GM23338 (cell line): ENCODE data around the gene SLX4IP. TPM values are rescaled to one million over a fixed set of nuclear protein-coding genes. Genes with fewer than 3 reads are reported as not detected.

Experiments
- ATAC-seq: fragments of 200-7000 bp; cut with Tn5 transposase; 3 replicates; pipeline ENCODE4 v1.9.1; 2020
- DNase-seq: peaks from one replicate; pipeline ENCODE4 v3.0.0-alpha.2; 2015; ENCODE audit warnings: low spot score
- H2AFZ ChIP-seq: fragments of 200-600 bp; sonication (generic); 2 replicates; pipeline ENCODE4 v1.8.0; 2016; ENCODE audit warnings: antibody characterized with exemption, mild to moderate bottlenecking, moderate library complexity
- H3F3A ChIP-seq: fragments of 200-600 bp; sonication (generic); replicated peaks from 2 replicates; pipeline ENCODE4 v1.8.0; 2017; ENCODE audit warnings: antibody characterized with exemption, mixed run types, low read depth
- H3K27ac ChIP-seq: fragments of 200-600 bp; sonication (generic); 2 replicates; pipeline ENCODE4 v1.6.1; 2016; ENCODE audit warnings: low read depth
- H3K27me3 ChIP-seq: fragments of 200-600 bp; sonication (generic); 2 replicates; pipeline ENCODE4 v1.8.0; 2016; ENCODE audit warnings: mild to moderate bottlenecking, mixed run types, moderate library complexity; ENCODE audit not compliant: insufficient read depth
- H3K36me3 ChIP-seq: fragments of 200-600 bp; sonication (generic); 2 replicates; pipeline ENCODE4 v1.8.0; 2016; ENCODE audit warnings: mild to moderate bottlenecking; ENCODE audit not compliant: insufficient read depth
- H3K4me1 ChIP-seq: fragments of 200-600 bp; sonication (generic); 2 replicates; pipeline ENCODE4 v1.8.0; 2016; ENCODE audit warnings: mild to moderate bottlenecking, moderate library complexity; ENCODE audit not compliant: insufficient read depth
- H3K4me2 ChIP-seq: fragments of 200-600 bp; sonication (generic); 2 replicates; pipeline ENCODE4 v1.7.1; 2017; ENCODE audit warnings: mixed run types
- H3K4me3 ChIP-seq: fragments of 200-600 bp; sonication (generic); 2 replicates; pipeline ENCODE4 v1.6.1; 2016; ENCODE audit warnings: mixed run types
- H3K79me2 ChIP-seq: fragments of 200-600 bp; sonication (generic); replicated peaks from 2 replicates; pipeline ENCODE4 v1.8.0; 2017; ENCODE audit warnings: mild to moderate bottlenecking; ENCODE audit not compliant: insufficient read depth
- H3K9me2 ChIP-seq: fragments of 200-600 bp; sonication (generic); 2 replicates; pipeline ENCODE4 v1.8.0; 2017; ENCODE audit not compliant: insufficient read depth
- H4K20me1 ChIP-seq: fragments of 200-600 bp; sonication (generic); replicated peaks from 2 replicates; pipeline ENCODE4 v1.8.0; 2017; ENCODE audit warnings: mild to moderate bottlenecking; ENCODE audit not compliant: insufficient read depth
- H3K27ac Mint-ChIP-seq: 2 replicates; pipeline ENCODE4 v1.8.0; 2020; ENCODE audit warnings: inconsistent platforms, mild to moderate bottlenecking, moderate library complexity, mixed read lengths
- H3K27me3 Mint-ChIP-seq: 3 replicates; pipeline ENCODE4 v1.8.0; 2022; ENCODE audit warnings: low read depth, mild to moderate bottlenecking, moderate library complexity, mixed read lengths, inconsistent platforms; ENCODE audit not compliant: insufficient read depth, poor library complexity
- H3K36me3 Mint-ChIP-seq: 3 replicates; pipeline ENCODE4 v1.8.0; 2021; ENCODE audit warnings: low read depth, mild to moderate bottlenecking, inconsistent platforms, moderate library complexity, mixed read lengths
- H3K4me1 Mint-ChIP-seq: 3 replicates; pipeline ENCODE4 v1.8.0; 2020; ENCODE audit warnings: mild to moderate bottlenecking, inconsistent platforms, mixed read lengths
- H3K4me3 Mint-ChIP-seq: 3 replicates; pipeline ENCODE4 v1.8.0; 2021; ENCODE audit warnings: moderate library complexity, mild to moderate bottlenecking, inconsistent platforms, mixed read lengths
- H3K9me3 Mint-ChIP-seq: 3 replicates; pipeline ENCODE4 v1.8.0; 2020; ENCODE audit warnings: moderate library complexity, mild to moderate bottlenecking, inconsistent platforms, mixed read lengths
- CREB1 ChIP-seq: fragments of 250-450 bp; sonication (Bioruptor Pico); IDR thresholded peaks from 2 replicates; pipeline ENCODE4 v1.5.0; 2020; ENCODE audit warnings: low read depth, mild to moderate bottlenecking, moderate library complexity
- CTCF ChIP-seq, 2 experiments: fragments of 200-600 bp in 1 of 2; sonication (generic) in 1 of 2; conservative IDR thresholded peaks; 2 replicates each; pipeline versions ENCODE4 v1.5.1 to v1.6.1; 2016 to 2017; ENCODE audit warnings: antibody characterized with exemption in 2 of 2, low read depth in 2 of 2, mild to moderate bottlenecking in 2 of 2, moderate library complexity in 1 of 2
- ETS1 ChIP-seq: IDR thresholded peaks from 2 replicates; pipeline ENCODE4 v1.6.1; 2016; ENCODE audit warnings: antibody characterized with exemption
- EZH2phosphoT487 ChIP-seq: fragments of 200-600 bp; sonication (generic); IDR thresholded peaks from one replicate; pipeline ENCODE4 v1.8.1; 2018; ENCODE audit warnings: antibody characterized with exemption; ENCODE audit not compliant: unreplicated experiment
- JUNB ChIP-seq: IDR thresholded peaks from one replicate; pipeline ENCODE4 v1.6.1; 2016; ENCODE audit warnings: antibody characterized with exemption; ENCODE audit not compliant: unreplicated experiment
- NANOG ChIP-seq: IDR thresholded peaks from 2 replicates; pipeline ENCODE4 v1.6.1; 2016; ENCODE audit warnings: antibody characterized with exemption, borderline replicate concordance
- POLR2AphosphoS5 ChIP-seq: IDR thresholded peaks from 2 replicates; pipeline ENCODE4 v1.6.1; 2016; ENCODE audit warnings: antibody characterized with exemption, low read depth
- ZNF114 ChIP-seq: fragments of 250-450 bp; sonication (Bioruptor Pico); IDR thresholded peaks from 2 replicates; pipeline ENCODE4 v1.5.0; 2020; ENCODE audit warnings: mild to moderate bottlenecking, moderate library complexity
- ZNF331 ChIP-seq: fragments of 250-450 bp; sonication (Bioruptor Pico); IDR thresholded peaks from 2 replicates; pipeline ENCODE4 v1.5.0; 2020; ENCODE audit warnings: low read depth, mild to moderate bottlenecking, moderate library complexity
- polyA plus RNA-seq: library from polyadenylated mRNA; unstranded; fragments of >200 nt; fragmentation: Nextera tagmentation; extraction: Ambion mirVana; gene quantifications from 2 replicates; pipeline ENCODE4 v1.2.1, GENCODE V29; 2016
- total RNA-seq: library from RNA; depleted of rRNA; stranded (reverse); fragments of >200 nt; shearing (Covaris generic); gene quantifications from 2 replicates; pipeline ENCODE4 v1.2.3, GENCODE V29; 2014
- TF ChIP-seq, protein P1 (sequence below): IDR thresholded peaks from one replicate; pipeline ENCODE4 v1.6.1; 2018; ENCODE audit warnings: antibody characterized with exemption; ENCODE audit not compliant: unreplicated experiment

The SLX4IP gene
- total and polyA plus RNA-seq, 2 experiments from 2014 or later: 9.1 to 9.8 TPM

DNA sequence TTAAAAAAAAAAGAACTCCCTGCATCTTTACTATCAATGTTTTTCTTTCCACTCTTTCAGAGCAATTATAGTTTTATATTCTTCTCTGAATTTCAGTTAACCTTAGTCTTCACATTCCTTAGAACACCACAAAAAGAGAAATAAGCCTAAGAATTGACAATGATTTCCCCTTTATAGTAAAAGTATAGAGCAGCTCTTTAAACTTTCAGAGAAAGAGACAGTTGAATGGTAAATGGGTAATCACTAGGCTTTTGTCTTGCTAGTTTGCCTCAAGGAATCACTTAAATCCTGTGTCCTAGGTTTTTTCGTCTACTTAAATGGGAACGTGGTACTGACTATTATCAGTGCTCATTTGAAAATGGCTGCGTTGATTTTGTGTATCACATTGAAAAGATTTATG, 31.8 kb downstream of the SLX4IP start:
- Histone ChIP-seq H3K4me2 (peak overlapping the region; percentile 59), H3F3A (no peaks in the 10 kb centered on the region), H3K27ac (peak overlapping the region; percentile 90), H3K27me3 (no peaks in the 10 kb centered on the region), H3K36me3 (no peaks in the 10 kb centered on the region), H3K4me1 (peaks cover 61% of the 10 kb centered on the region), H3K9me2 (no peaks in the 10 kb centered on the region), H3K4me3 (peak overlapping the region; percentile 4; the same call in 1 of the 2 replicates), H2AFZ (no peak overlapping the region), H4K20me1 (no peaks in the 10 kb centered on the region), H3K79me2 (peaks cover 10% of the 10 kb centered on the region)
- H3K27me3 Mint-ChIP-seq: peaks cover 2% of the 10 kb centered on the region
- peaks cover 25% of the 10 kb centered on the region for H3K36me3 Mint-ChIP-seq
- peaks cover 74% of the 10 kb centered on the region for H3K4me1 Mint-ChIP-seq
- ATAC-seq (peak; percentile 65), DNase-seq (peak; percentile 67)
- peak overlapping the region; percentile 52; the same call in 1 of the 3 replicates for H3K4me3 Mint-ChIP-seq
- peaks cover 13% of the 10 kb centered on the region for H3K9me3 Mint-ChIP-seq
- peak overlapping the region; percentile 97 for H3K27ac Mint-ChIP-seq
- peak; percentile 90 for TF ChIP-seq NANOG
- no peak for TF ChIP-seq ETS1

DNA sequence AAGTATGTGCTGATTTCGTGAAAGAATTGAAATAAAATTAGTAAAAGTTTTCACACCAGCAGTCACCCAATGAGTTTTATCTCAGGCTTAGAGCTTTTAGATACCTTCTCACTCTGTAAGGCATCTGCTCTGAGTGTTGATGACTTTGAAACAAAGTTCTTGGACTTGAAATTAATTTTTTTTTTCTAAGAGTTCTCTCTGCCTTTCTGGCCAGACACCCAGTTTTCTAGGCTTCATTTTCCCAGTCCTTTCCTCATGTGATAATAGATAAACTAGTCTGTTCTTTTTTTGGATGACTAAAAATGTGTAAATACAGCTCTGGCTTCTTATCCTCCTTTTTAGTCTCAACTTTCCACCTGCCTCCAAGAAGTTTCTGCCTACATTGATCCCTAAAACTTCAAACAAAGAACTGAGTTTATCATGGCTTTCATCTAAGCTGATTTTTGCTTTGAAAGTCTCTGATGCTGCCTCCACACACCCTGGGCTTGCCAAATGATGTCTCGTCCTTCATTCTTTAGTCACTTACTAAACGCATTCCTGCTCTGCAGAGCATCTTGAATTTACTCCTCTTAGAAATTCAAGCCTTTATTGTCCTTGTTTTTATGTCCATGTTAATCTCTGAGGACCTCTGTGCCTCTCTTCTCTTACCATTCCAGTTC, 32.7 kb downstream of the SLX4IP start:
- peaks cover 10% of the 10 kb centered on the region for H3K79me2 ChIP-seq
- no peaks in the 10 kb centered on the region for H3K9me2 ChIP-seq
- no peaks in the 10 kb centered on the region for H3K36me3 ChIP-seq
- ATAC-seq (no peak), DNase-seq (no peak)
- H3K27ac ChIP-seq: peak overlapping the region; percentile 90
- H3K27ac Mint-ChIP-seq: peak overlapping the region; percentile 33
- TF ChIP-seq, protein P1, sequence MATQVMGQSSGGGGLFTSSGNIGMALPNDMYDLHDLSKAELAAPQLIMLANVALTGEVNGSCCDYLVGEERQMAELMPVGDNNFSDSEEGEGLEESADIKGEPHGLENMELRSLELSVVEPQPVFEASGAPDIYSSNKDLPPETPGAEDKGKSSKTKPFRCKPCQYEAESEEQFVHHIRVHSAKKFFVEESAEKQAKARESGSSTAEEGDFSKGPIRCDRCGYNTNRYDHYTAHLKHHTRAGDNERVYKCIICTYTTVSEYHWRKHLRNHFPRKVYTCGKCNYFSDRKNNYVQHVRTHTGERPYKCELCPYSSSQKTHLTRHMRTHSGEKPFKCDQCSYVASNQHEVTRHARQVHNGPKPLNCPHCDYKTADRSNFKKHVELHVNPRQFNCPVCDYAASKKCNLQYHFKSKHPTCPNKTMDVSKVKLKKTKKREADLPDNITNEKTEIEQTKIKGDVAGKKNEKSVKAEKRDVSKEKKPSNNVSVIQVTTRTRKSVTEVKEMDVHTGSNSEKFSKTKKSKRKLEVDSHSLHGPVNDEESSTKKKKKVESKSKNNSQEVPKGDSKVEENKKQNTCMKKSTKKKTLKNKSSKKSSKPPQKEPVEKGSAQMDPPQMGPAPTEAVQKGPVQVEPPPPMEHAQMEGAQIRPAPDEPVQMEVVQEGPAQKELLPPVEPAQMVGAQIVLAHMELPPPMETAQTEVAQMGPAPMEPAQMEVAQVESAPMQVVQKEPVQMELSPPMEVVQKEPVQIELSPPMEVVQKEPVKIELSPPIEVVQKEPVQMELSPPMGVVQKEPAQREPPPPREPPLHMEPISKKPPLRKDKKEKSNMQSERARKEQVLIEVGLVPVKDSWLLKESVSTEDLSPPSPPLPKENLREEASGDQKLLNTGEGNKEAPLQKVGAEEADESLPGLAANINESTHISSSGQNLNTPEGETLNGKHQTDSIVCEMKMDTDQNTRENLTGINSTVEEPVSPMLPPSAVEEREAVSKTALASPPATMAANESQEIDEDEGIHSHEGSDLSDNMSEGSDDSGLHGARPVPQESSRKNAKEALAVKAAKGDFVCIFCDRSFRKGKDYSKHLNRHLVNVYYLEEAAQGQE: no peak
- H3K4me2 ChIP-seq: peak overlapping the region; percentile 59
- H3K4me1 Mint-ChIP-seq: peaks cover 75% of the 10 kb centered on the region
- H2AFZ ChIP-seq: no peak overlapping the region
- H3K9me3 Mint-ChIP-seq: peaks cover 12% of the 10 kb centered on the region; the same call in 2 of the 3 replicates
- no peak overlapping the region; the same call in 2 of the 3 replicates for H3K4me3 Mint-ChIP-seq
- H3F3A ChIP-seq: no peaks in the 10 kb centered on the region
- H3K36me3 Mint-ChIP-seq: peaks cover 17% of the 10 kb centered on the region
- H3K27me3 Mint-ChIP-seq: peaks cover 2% of the 10 kb centered on the region
- H3K4me1 ChIP-seq: peaks cover 67% of the 10 kb centered on the region
- no peaks in the 10 kb centered on the region; the same call in 1 of the 2 replicates for H4K20me1 ChIP-seq
- H3K4me3 ChIP-seq: peak overlapping the region; percentile 4; the same call in 1 of the 2 replicates
- H3K27me3 ChIP-seq: no peaks in the 10 kb centered on the region

- Mint-ChIP-seq H3K27ac (peak overlapping the region; percentile 33), H3K4me3 (no peak overlapping the region), H3K36me3 (peaks cover 11% of the 10 kb centered on the region), H3K27me3 (peaks cover 2% of the 10 kb centered on the region), H3K9me3 (peaks cover 6% of the 10 kb centered on the region; the same call in 2 of the 3 replicates), H3K4me1 (peaks cover 76% of the 10 kb centered on the region)
- Histone ChIP-seq H3K27me3 (no peaks in the 10 kb centered on the region), H3K4me1 (peaks cover 71% of the 10 kb centered on the region), H3K36me3 (no peaks in the 10 kb centered on the region), H3K4me3 (no peak overlapping the region), H3K79me2 (peaks cover 13% of the 10 kb centered on the region), H3K9me2 (no peaks in the 10 kb centered on the region), H3F3A (no peaks in the 10 kb centered on the region), H2AFZ (no peak overlapping the region), H3K4me2 (peak overlapping the region; percentile 59), H3K27ac (peak overlapping the region; percentile 2; the same call in 1 of the 2 replicates), H4K20me1 (no peaks in the 10 kb centered on the region; the same call in 1 of the 2 replicates)
- DNase-seq (no peak), ATAC-seq (no peak)
- TF ChIP-seq NANOG: no peak
- no peak for TF ChIP-seq CREB1
- no peak for TF ChIP-seq ZNF331 (CRISPR knock-in tag)
- TF ChIP-seq POLR2AphosphoS5: no peak
- no peak for TF ChIP-seq JUNB
- TF ChIP-seq EZH2phosphoT487: no peak
- no peak for TF ChIP-seq ETS1
- TF ChIP-seq ZNF114 (CRISPR knock-in tag): no peak
- TF ChIP-seq CTCF (conservative IDR thresholded peaks at IDR 0.05; ENCODE audit: low read depth in 2 of 2): no peak
These were observed 33.3 kb downstream of the SLX4IP start for GRCh38 chr20:10468340-10468845.
